Activated CD4-positive, alpha-beta T cell treated with anti-CD3 and anti-CD28 coated beads, Interleukin-2, amount 50 U/mL, for 1 hour (primary cell): ENCODE data around the gene STARD3NL.
"Not testable (repeated sequence)": the region's sequence is repeated elsewhere in the genome, so short reads cannot be mapped to it uniquely, and the experiment has no call there.

ENCODE experiments used
- DNase-seq: peaks from one replicate; pipeline ENCODE4 v3.0.0-alpha.2; 2020

Gene STARD3NL

GRCh38 chr7:38178004-38178694 is at the start of gene STARD3NL:
TSS of gene STARD3NL (plus strand) at chr7:38178245. CDS start at chr7:38207505, 29,260 bp downstream.
- DNase-seq: peak; percentile 78

GRCh38 chr7:38129162-38129561 is 48.9 kb upstream of the STARD3NL start:
- no peak for DNase-seq

GRCh38 chr7:38129579-38129978 is 48.5 kb upstream of the STARD3NL start:
- DNase-seq: no peak

DNA sequence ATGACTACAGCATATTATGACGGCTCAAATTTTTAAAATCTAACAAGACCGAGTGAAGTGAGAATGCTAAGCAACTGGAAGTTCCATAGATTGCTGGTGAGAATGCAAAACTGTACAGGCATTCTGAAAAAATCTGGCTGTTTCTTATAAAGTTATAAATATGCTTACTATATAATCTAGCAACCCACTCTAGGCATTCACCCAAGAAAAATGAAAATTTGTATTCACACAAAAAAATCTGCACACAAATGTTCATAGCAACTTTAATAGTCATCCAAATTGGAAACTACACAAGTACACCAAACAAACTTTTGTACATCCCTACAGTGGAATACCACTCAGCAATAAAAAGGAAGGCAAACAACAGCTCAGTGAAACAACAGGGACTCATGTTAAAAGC is 39.9 kb upstream of the STARD3NL start:
- no peak for DNase-seq

DNA sequence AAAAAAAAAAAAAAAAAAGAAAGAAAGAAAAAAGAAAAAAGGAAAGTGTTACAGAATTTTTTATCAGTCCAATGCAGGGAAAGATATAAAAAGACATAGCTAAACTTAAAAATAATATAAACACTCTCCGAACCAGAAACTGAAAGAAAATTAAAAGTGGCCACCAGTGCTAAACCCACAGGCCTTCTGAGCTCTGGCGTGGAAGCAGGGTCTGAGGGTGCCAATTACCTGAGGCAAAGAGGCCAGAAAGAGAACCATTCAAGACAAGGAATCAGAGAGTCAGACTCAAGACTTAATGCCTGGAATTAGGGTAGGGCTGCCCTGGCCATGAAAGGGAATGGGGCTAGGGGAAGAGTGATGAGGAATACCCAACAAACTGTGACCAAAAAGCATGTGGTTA is 36.9 kb upstream of the STARD3NL start:
- DNase-seq: no peak

DNA sequence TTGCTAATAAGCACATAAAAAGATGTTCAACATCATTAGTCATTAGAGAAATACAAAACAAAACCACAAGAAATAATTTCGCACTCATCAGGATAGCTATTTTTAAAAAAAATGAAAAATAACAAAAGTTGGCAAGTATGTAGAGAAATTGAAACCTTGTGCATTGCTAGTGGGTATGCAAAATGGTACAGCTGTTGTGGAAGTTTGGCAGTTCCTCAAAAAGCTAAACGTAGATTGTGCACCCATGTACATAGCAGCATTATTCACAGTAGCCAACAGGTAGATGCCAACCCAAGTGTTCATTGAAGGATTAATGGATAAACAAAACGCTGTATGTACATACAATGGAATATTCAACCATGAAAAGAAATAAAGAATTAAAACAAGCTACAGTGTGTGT is 35.3 kb upstream of the STARD3NL start:
- no peak for DNase-seq

GRCh38 chr7:38147005-38147404 is 31.0 kb upstream of the STARD3NL start:
- no peak for DNase-seq

- DNase-seq: no peak
Observed at GRCh38 chr7:38151556-38151955, 26.5 kb upstream of the STARD3NL start.

GRCh38 chr7:38153515-38153914 is 24.5 kb upstream of the STARD3NL start:
- no peak for DNase-seq

GRCh38 chr7:38154278-38154677 is 23.8 kb upstream of the STARD3NL start:
- DNase-seq: no peak

DNA sequence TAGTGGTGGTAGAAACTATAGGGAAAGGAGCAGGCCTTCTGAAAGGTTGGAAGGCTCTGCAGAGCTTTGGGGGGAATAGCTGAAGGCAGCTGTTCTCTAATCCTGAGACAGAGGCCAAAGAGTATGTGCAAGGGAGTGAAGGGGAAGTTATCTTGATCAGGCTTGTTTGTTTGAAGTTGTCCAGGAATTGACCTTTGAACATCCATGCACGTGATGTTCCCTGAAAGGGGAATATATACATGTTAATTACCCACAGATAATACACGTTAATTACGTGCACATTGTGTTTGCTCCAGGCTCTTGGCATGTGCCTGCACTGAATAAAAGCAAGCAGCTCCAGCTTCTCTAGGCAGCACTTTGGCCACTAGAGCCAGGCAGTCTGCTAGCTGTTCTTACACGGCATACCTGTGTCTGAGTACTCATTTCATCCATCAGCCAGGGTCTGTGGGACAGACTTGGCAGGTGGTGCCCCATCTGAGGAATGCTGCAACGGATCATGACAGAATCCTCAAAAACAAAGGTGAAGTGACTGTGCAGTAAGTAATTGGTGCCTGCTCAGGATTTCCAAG is 18.0 kb upstream of the STARD3NL start:
- no peak for DNase-seq

- no peak for DNase-seq
Observed at GRCh38 chr7:38162036-38162435, 16.0 kb upstream of the STARD3NL start.

GRCh38 chr7:38163671-38164070 is 14.4 kb upstream of the STARD3NL start:
- DNase-seq: no peak

DNA sequence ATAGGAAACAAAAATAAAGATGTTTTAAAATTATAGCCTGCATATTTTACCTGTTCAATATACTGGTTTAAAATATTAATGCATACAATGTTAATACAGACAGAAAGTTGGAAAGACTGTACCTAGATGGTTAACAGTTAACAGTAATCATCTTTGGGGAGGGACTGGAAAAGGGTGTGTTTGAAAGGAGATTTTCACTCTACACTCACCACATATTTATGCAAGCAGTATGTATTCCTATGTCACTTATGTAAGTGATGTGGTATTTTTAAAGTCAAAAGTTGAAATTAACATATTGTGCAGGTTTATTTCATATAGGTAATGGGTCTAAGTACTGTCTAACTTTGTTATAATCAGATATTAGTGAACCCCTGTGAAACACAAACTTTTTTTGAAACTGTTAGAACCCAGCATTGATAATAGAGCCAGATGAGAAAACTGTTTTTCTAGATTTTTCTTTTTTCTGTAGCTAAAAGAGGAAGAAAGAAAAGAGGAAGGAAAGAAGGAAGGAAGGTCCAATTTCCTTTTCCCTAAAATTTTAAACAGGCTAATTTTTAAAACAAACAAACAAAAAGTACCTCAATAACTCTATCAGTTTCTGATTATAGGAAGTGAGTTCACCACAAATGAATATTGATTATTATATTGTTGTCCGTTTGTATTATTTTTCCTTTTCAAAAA is 9.0 kb upstream of the STARD3NL start:
- DNase-seq: no peak

GRCh38 chr7:38169847-38170246 is 8.2 kb upstream of the STARD3NL start:
- DNase-seq: no peak

DNA sequence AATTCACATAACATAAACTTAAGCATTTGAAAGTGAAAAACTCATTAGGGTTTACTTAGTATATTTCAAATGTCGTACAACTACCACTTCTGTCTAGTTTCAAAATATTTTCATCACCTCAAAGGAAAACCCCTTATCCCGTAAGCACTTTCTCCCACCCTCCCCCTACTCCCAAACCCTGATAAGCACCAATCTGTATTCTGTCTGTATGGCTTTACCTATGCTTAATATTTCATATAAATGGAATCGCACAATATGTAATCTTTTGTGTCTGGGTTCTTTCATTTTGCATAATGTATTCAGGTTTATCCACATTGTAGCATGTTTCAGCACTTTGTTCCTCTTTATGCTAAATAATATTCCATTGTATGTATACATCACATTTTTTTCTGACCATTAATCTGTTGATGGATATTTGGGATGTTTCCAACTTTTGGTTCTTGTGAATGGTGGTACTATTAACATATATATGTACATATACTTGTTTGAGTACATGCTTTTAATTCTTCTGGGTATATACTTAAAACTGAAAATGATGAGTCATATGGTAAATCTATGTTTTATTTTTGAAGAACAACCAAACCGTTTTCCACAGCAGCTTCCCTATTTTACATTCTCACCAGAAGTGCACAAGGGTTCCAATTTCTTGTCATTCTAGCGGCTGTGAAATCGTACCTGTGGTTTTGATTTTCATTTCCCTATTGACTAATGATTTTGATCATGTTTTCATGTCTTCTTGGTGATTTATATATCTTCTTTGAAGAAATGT is 6.2 kb upstream of the STARD3NL start:
- no peak for DNase-seq

GRCh38 chr7:38175547-38175946 is 2.5 kb upstream of the STARD3NL start:
- DNase-seq: not testable (repeated sequence)

DNA sequence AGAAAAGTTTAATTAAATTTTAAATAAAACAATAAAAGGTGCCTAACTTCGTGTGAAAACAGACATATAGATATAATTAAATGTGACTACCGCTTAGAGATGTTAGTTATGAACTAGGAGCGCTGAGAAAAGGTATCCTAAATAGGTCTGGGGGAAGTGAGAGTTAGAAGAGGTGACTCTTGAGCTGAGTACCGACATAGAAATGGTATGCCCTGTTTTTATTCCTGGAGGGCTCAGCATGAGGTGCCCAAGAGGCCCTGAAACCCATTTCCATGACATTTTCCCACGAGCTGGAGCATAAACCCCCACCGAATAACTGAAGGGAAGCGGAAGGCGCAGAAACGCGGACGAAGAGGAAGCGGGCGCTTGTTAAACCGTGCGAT is 433 bp upstream of the STARD3NL start:
- DNase-seq: no peak

DNA sequence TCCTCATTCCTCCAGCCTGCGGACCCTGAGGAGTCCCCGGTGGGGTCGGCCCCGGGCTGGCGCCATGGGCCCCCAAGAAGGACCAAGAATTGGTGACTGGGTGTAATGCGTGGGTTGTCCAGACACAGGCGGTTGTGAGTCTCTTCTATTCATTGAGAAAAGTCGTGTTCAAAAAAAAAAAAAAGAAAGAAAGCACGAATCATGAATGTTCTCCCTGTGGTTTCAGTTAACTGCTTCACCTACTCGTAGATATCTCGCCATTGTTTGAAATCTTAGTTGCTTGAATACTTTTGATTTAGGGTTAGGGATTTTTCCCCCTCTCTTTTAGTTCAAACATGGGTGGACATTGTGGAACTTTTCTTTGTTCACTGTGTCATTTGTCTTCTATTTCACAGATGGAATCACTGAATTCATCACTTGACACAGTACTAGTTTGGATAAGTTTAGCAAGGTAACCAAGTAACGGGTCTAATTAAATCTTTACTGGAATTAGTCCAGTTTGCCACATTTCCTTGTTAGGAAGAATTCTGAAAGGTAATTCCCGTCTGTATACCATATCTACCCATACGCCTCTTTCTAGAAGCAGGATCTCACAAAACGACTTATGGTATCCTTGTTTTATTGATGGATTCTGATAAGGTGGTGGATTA is 775 bp downstream of the STARD3NL start:
- DNase-seq: no peak

DNA sequence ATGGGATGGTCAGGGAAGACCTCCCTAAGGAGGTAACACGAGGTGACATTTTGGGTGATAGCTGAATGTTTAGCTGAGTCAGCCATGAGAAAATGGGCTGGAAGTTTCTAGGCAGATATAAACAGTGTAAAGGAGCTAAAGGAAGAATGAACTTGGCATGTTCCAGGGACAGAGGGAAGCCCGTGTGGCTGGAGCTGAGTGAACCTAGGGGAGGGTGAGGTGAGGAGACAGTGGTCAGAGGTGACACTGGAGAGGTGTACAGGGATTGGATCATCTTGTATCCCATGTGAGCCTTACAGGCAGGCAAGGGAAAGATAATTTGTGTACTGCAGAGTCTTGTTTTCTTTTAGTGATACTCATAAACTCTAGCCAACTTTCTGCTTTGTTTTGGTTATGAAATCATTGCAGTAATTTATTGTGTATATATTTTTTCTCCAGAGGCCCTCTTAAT is 1.8 kb downstream of the STARD3NL start:
- DNase-seq: no peak

DNA sequence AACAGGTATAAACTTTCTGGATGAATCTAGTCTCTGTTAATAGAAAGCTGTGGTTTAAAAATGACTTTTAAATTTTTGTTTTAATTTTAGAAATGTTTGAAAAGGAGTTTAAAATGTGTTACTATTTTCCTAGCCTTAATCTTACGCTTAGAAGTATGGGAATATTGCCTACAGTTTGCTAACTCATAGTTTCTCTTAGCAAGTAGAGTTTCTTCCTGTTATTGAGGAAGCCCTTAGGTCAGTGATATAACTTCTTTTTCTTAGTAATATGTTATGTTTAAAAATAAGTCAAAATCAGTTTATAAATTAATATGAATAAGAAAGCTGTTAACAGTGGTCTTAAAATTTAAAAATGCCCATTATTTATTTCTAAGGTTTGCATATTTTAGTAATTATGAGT is 3.1 kb downstream of the STARD3NL start:
- no peak for DNase-seq

DNA sequence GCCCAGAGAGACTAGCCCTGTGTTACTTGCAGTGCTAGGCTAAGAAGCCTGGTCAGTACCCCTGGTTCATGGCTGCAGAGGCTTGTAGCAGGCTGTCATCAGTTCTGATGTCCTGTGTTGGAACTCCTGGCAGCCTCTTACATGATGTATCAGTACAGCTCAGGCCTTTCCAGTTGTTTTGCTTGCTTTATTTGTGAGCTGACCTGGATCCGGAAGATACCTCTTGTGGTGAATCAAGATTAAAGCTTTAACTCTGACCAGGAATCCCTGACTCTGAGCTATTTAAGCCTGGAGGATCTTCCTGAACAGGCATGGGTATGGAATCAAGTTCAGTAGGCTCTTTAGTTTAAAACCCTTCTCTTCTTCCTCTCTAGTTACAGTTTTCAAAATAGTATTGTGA is 4.4 kb downstream of the STARD3NL start:
- no peak for DNase-seq
